K562 treated with DMSO at 1 percent for 4 hours (cell line): ENCODE results near the gene VSTM1. TPM values are rescaled to one million over a fixed set of nuclear protein-coding genes. Genes with fewer than 3 reads are reported as not detected.

Experiments
- total RNA-seq: library from RNA; unstranded; fragments of 300-600 nt; gene quantifications from 2 replicates; pipeline ENCODE4 v1.2.3, GENCODE V29; 2022; ENCODE audit not compliant: insufficient read depth

Gene VSTM1, protein sequence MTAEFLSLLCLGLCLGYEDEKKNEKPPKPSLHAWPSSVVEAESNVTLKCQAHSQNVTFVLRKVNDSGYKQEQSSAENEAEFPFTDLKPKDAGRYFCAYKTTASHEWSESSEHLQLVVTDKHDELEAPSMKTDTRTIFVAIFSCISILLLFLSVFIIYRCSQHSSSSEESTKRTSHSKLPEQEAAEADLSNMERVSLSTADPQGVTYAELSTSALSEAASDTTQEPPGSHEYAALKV
- not detected in 2 replicates for total RNA-seq

DNA sequence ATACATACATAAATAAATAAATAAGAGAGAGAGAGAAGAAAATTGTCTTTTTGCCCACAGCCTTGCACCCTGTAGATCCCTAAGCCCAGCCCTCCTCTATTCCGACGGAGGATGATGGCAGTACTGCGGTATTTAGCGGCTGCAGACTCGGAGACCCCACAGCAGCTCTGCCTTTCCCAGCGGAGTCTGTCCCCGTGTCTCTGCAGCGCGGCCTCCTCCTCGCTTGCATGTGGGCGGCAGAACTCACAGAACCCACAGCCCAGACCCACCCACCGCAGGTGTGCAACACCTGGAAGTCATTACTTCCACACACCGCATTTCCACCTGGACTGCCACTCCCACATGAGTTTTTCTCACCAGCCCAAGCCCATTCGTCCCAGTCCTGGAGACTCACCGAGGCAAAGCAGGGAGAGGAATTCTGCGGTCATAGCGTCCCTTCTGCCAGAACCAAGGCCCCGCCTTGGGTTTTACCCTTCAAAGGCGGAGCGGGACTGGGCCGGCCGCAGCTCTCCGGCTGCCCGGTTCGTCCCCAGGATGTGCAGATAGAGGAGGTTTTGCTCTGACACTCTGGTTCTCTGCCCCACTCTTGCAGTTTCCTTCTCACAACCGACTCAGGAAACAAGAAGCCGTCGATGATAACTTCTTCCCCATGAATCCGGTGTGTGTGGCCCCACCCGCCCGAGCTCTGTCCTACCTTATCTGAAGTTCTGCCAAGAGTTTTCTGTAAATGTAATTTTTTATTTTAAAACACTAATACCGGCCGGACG is at the start of gene VSTM1:
Gene VSTM1 (minus strand): TSS at position 548 of the 767 bp plus-strand sequence. CDS start 120 bp downstream, at position 428.

GRCh38 chr19:54102421-54103169 is 38.9 kb upstream of the VSTM1 start, which contains the start of gene NDUFA3:
Gene NDUFA3 (plus strand): TSS chr19:54102855. CDS start chr19:54102879, 24 bp downstream.

DNA sequence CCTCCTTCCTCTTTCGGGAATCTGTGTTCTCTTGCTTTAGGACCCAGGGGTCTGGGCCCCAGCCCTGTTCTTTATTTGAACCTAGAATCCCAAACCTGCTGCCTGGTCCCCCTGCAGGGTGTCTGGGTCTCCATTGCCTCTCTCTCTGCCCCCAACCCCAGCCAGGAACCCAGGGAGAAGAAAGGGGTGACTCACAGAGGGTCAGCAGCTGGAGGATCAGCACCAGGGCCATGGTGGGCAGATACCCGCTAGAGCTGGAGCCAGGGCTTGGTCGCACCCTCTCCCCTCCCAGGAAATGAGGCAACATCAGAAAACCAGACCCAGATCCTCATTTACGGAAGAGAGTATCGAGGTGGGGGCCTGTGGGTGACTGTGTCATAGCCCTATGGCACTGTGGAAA is 36.9 kb upstream of the VSTM1 start, which contains the start of gene OSCAR:
Gene OSCAR (minus strand): TSS at position 243 of the 400 bp plus-strand sequence. CDS start 11 bp downstream, at position 232.

GRCh38 chr19:54081032-54081431 is 17.3 kb upstream of the VSTM1 start, which contains the start of gene TARM1:
Gene TARM1 (minus strand): TSS chr19:54081365. CDS start chr19:54081340, 25 bp downstream.

GRCh38 chr19:53991224-53992113 is 72.2 kb downstream of the VSTM1 start, which contains the start of gene CACNG6:
Gene CACNG6 (plus strand): TSS chr19:53991637. CDS start chr19:53992878, 1,241 bp downstream.

Other genes starting within 250 kb of the VSTM1 start
- gene NLRP12, start 239.6 kb downstream of the VSTM1 start, total RNA-seq, result not detected in 2 replicates
- 31.9 and 42.1 TPM in 2 replicates for gene MYADM, start 196.0 kb downstream of the VSTM1 start, total RNA-seq
- gene PRKCG, start 181.7 kb downstream of the VSTM1 start, total RNA-seq, result not detected in 2 replicates
- not detected in 2 replicates for gene CACNG7, start 154.6 kb downstream of the VSTM1 start, total RNA-seq
- gene CACNG8, start 101.0 kb downstream of the VSTM1 start, total RNA-seq, result not detected in 2 replicates
- gene CACNG6, start 72.3 kb downstream of the VSTM1 start, total RNA-seq, result not detected in 2 replicates
- gene TARM1, start 17.5 kb upstream of the VSTM1 start, total RNA-seq, result not detected in 2 replicates
- 2.3 and 3.6 TPM in 2 replicates for gene OSCAR, start 36.9 kb upstream of the VSTM1 start, total RNA-seq
- gene NDUFA3, start 39.0 kb upstream of the VSTM1 start, total RNA-seq, result 61.7 and 117 TPM in 2 replicates
- gene TFPT, start 51.8 kb upstream of the VSTM1 start, total RNA-seq, result 7.9 and 11.9 TPM in 2 replicates
- gene PRPF31, start 51.9 kb upstream of the VSTM1 start, total RNA-seq, result 62.7 and 68.2 TPM in 2 replicates
- 73.8 and 80.3 TPM in 2 replicates for gene CNOT3, start 73.9 kb upstream of the VSTM1 start, total RNA-seq
- gene LENG1, start 95.8 kb upstream of the VSTM1 start, total RNA-seq, result 3.8 and 4.4 TPM in 2 replicates
- 0.71 TPM in 1 of 2 replicates, not detected in the other for gene TMC4, start 109.3 kb upstream of the VSTM1 start, total RNA-seq
- gene MBOAT7, start 125.7 kb upstream of the VSTM1 start, total RNA-seq, result 219 and 267 TPM in 2 replicates
- gene TSEN34, start 127.4 kb upstream of the VSTM1 start, total RNA-seq, result 50.4 and 59.5 TPM in 2 replicates
- gene RPS9, start 137.0 kb upstream of the VSTM1 start, total RNA-seq, result 6,479 and 6,972 TPM in 2 replicates
- not detected in 2 replicates for gene LILRB3, start 159.1 kb upstream of the VSTM1 start, total RNA-seq
- not detected in 2 replicates for gene LILRA6, start 178.9 kb upstream of the VSTM1 start, total RNA-seq
- not detected in 2 replicates for gene LILRB5, start 193.4 kb upstream of the VSTM1 start, total RNA-seq
- gene LILRB2, start 217.2 kb upstream of the VSTM1 start, total RNA-seq, result not detected in 2 replicates
- gene LILRA5, start 249.3 kb upstream of the VSTM1 start, total RNA-seq, result not detected in 2 replicates